Karpas-422 (cell line): ENCODE data around the gene PEX16. TPM values are rescaled to one million over a fixed set of nuclear protein-coding genes. Genes with fewer than 3 reads are reported as not detected.
A peak's percentile ranks its signal among the peaks of the same experiment; 100 is the strongest.

Source experiments
- DNase-seq: peaks from one replicate; pipeline ENCODE4 v3.0.0-alpha.2; 2015
- H2AFZ ChIP-seq: fragments of 200-600 bp; sonication (generic); 2 replicates; pipeline ENCODE4 v1.6.1; 2014; ENCODE audit warnings: antibody characterized with exemption, low read length, mixed read lengths
- H3K27ac ChIP-seq: fragments of 200-600 bp; sonication (generic); 2 replicates; pipeline ENCODE4 v1.5.1; 2014; ENCODE audit warnings: mild to moderate bottlenecking, low read length, moderate library complexity
- H3K27me3 ChIP-seq: fragments of 200-600 bp; sonication (generic); 2 replicates; pipeline ENCODE4 v1.6.1; 2014; ENCODE audit warnings: low read length, mixed read lengths
- H3K36me3 ChIP-seq: fragments of 200-600 bp; sonication (generic); 2 replicates; pipeline ENCODE4 v1.6.1; 2014; ENCODE audit warnings: low read length, mixed read lengths; ENCODE audit not compliant: insufficient read depth
- H3K4me1 ChIP-seq: fragments of 200-600 bp; sonication (generic); 2 replicates; pipeline ENCODE4 v1.6.1; 2014; ENCODE audit warnings: mild to moderate bottlenecking, low read length, mixed read lengths
- H3K4me2 ChIP-seq: fragments of 200-600 bp; sonication (generic); 2 replicates; pipeline ENCODE4 v1.6.1; 2014; ENCODE audit warnings: low read length, low read depth, mild to moderate bottlenecking; ENCODE audit not compliant: poor library complexity, severe bottlenecking
- H3K4me3 ChIP-seq: fragments of 200-600 bp; sonication (generic); 2 replicates; pipeline ENCODE4 v1.5.1; 2014; ENCODE audit warnings: mild to moderate bottlenecking, antibody characterized with exemption, low read length, mixed read lengths
- H3K79me2 ChIP-seq: fragments of 200-600 bp; sonication (generic); 2 replicates; pipeline ENCODE4 v1.6.1; 2014; ENCODE audit warnings: mild to moderate bottlenecking, low read length, mixed read lengths
- H3K9ac ChIP-seq: fragments of 200-600 bp; sonication (generic); 2 replicates; pipeline ENCODE4 v1.6.0; 2014; ENCODE audit warnings: low read length
- H3K9me2 ChIP-seq: fragments of 200-600 bp; sonication (generic), shearing (Covaris generic); replicated peaks from 2 replicates; pipeline ENCODE4 v1.6.0; 2014; ENCODE audit warnings: mild to moderate bottlenecking, low read length, moderate library complexity; ENCODE audit not compliant: insufficient read depth
- H3K9me3 ChIP-seq: fragments of 300-700, 200-600 bp; sonication (generic); 2 replicates; pipeline ENCODE4 v1.6.1; 2014; ENCODE audit warnings: low read length, mixed read lengths
- H4K20me1 ChIP-seq: fragments of 200-600 bp; sonication (generic); 2 replicates; pipeline ENCODE4 v1.6.1; 2014; ENCODE audit warnings: mild to moderate bottlenecking, antibody characterized with exemption, low read length, low read depth; ENCODE audit not compliant: insufficient read depth
- total RNA-seq: library from RNA; depleted of rRNA; stranded (reverse); fragments of >200 nt; shearing (Covaris generic); gene quantifications from 2 replicates; pipeline ENCODE4 v1.2.3, GENCODE V29; 2014; ENCODE audit warnings: low replicate concordance

PEX16 gene
- total RNA-seq, 1 experiment from 2014 or later = 89.3 TPM

- Histone ChIP-seq H3K4me1 (peaks cover 23% of the 10 kb centered on the region), H3K27ac (no peak overlapping the region), H4K20me1 (peaks cover 4% of the 10 kb centered on the region; the same call in 1 of the 2 replicates), H3K9ac (no peak overlapping the region), H3K27me3 (no peaks in the 10 kb centered on the region), H3K79me2 (no peaks in the 10 kb centered on the region), H2AFZ (no peak overlapping the region), H3K36me3 (no peaks in the 10 kb centered on the region), H3K4me2 (no peak overlapping the region), H3K4me3 (no peak overlapping the region), H3K9me3 (no peaks in the 10 kb centered on the region), H3K9me2 (no peaks in the 10 kb centered on the region)
- no peak for DNase-seq
Measured at GRCh38 chr11:45924036-45924915, 6.6 kb upstream of the PEX16 start.

DNA sequence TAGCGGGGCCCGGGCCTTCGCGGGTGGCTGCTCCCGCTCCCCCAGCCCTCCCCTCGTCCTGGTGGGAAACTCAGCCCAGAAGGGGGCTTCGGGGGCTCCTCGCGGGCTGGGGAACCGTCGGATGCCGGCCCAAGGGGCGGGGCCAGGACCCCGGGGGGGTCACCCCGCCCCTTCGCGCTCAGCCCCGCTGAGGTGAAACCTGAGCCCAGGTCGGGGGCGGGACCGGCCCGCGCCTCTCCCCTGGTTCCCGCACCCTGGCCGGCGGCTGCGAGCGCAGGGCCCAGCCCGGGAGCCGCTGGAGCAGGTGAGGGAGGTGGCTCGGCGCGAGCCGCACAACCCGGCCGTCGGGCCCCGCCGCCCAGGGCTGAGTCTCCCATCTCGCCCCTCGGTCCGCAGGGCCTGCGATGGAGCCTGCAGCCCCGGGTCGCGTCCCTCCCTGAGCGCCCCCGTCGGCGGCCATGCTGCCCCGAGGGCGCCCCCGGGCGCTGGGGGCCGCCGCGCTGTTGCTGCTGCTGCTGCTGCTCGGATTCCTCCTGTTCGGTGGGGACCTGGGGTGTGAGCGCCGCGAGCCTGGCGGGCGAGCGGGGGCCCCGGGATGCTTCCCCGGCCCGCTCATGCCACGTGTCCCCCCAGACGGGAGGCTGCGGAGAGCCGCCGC lies 4.9 kb upstream of the PEX16 start, which contains the start of gene LARGE2:
Gene LARGE2 (plus strand): TSS at position 232 of the 658 bp plus-strand sequence. CDS start 227 bp downstream, at position 459.
- Histone ChIP-seq H4K20me1 (no peaks in the 10 kb centered on the region), H3K9me2 (no peaks in the 10 kb centered on the region), H3K4me1 (peaks cover 27% of the 10 kb centered on the region), H2AFZ (no peak within 1 kb of the TSS; the same call in 1 of the 2 replicates), H3K36me3 (no peaks in the 10 kb centered on the region), H3K27me3 (no peaks in the 10 kb centered on the region), H3K4me3 (peak within 1 kb of the TSS; percentile 69), H3K9me3 (no peaks in the 10 kb centered on the region), H3K9ac (peak within 1 kb of the TSS; percentile 70), H3K27ac (no peak within 1 kb of the TSS), H3K4me2 (peak within 1 kb of the TSS; percentile 59), H3K79me2 (no peaks in the 10 kb centered on the region)
- peak; percentile 82 for DNase-seq

GRCh38 chr11:45921561-45922424 lies 4.1 kb upstream of the PEX16 start:
- Histone ChIP-seq H3K79me2 (peaks cover 7% of the 10 kb centered on the region), H4K20me1 (peaks cover 4% of the 10 kb centered on the region; the same call in 1 of the 2 replicates), H3K4me3 (peak overlapping the region; percentile 69), H3K4me2 (peak overlapping the region; percentile 59), H3K27me3 (no peaks in the 10 kb centered on the region), H3K36me3 (no peaks in the 10 kb centered on the region), H3K4me1 (peaks cover 31% of the 10 kb centered on the region), H3K9me3 (no peaks in the 10 kb centered on the region), H2AFZ (no peak overlapping the region), H3K27ac (no peak overlapping the region), H3K9ac (peak overlapping the region; percentile 70; the same call in 1 of the 2 replicates), H3K9me2 (no peaks in the 10 kb centered on the region)
- DNase-seq = no peak

- Histone ChIP-seq H3K4me1 (peaks cover 40% of the 10 kb centered on the region), H3K4me2 (no peak overlapping the region), H2AFZ (no peak overlapping the region)
Measured at GRCh38 chr11:45920531-45921477, 3.1 kb upstream of the PEX16 start.

DNA sequence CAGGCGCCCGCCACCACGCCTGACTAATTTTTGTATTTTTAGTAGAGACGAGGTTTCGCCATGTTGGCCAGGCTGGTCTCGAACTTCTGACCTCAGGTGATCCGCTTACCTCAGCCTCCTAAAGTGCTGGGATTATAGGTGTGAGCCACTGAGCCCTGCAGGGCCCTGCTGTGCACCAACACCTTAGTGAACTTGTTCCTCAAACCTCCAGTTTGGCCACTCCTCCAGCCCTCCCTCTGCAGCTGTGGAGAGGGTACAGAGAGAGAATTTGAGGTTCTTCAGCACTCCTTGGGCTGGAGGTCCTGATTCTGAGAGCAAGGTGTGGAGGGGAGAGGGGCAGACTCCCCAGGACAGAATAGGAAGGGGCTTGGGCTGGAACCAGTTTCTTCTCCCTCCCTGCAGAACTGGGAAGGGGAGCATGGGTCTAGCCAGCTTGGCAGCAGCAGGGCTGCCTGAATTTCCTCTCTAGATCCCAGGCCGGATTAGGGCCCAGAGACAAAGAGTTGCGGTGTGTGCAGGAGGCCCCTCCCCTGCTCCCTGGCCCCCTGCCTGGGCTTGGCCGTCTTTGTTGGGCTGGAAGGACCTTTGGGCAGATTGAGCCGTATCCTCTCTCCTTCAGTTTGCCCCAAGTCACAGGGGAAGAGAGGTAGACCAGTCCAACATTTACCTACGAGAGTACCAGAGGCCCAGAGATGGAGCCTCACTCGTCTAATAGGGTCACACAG lies 2.3 kb upstream of the PEX16 start:
- Histone ChIP-seq H4K20me1 (peaks cover 4% of the 10 kb centered on the region; the same call in 1 of the 2 replicates), H3K4me1 (peaks cover 40% of the 10 kb centered on the region), H3K4me2 (no peak overlapping the region), H3K79me2 (peaks cover 25% of the 10 kb centered on the region), H3K4me3 (no peak overlapping the region), H3K36me3 (no peaks in the 10 kb centered on the region; the same call in 1 of the 2 replicates), H3K9me2 (no peaks in the 10 kb centered on the region), H3K9me3 (no peaks in the 10 kb centered on the region), H2AFZ (no peak overlapping the region), H3K27me3 (no peaks in the 10 kb centered on the region), H3K9ac (no peak overlapping the region), H3K27ac (no peak overlapping the region)
- DNase-seq = no peak

More at GRCh38 chr11:45920531-45921477, 3.1 kb upstream of the PEX16 start:
- Histone ChIP-seq H3K27me3 (no peaks in the 10 kb centered on the region), H4K20me1 (peaks cover 4% of the 10 kb centered on the region; the same call in 1 of the 2 replicates), H3K9ac (no peak overlapping the region), H3K79me2 (peaks cover 17% of the 10 kb centered on the region), H3K9me2 (no peaks in the 10 kb centered on the region), H3K27ac (no peak overlapping the region), H3K4me3 (no peak overlapping the region), H3K9me3 (no peaks in the 10 kb centered on the region), H3K36me3 (no peaks in the 10 kb centered on the region; the same call in 1 of the 2 replicates)
- no peak for DNase-seq

DNA sequence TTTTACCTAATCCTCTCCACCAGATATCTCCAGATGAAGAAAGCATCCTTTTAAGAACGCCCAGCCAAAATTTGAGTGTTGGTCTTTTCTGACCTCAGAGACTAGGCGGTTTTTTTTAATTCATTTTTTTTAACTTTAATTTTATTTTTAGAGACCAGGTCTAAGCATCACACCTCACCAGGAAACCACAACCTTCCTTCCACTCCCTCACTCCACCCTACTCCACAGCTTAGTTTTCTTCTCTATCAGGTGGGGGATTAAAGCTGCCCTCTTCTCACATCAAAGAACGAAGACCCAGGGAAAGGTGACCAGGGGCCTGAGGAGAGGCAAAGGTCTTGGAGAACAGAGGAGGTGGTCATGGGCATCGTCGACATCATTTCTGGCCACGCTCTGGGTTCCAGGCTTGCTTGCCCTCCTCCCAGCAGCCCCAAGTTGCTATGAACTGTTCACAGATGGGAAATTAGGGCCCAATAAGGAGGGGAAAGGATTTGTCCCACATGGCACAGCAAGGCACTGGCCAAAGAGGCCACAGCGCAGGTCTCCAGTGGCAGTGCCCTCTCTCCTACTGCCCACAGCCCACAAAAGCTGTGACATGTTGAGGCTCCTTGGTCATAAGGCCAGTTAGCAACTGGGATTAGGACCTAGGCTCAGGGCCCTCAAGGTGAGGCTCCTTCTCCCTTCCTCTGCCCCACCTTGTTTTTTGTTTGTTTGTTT lies 1.4 kb upstream of the PEX16 start:
- Histone ChIP-seq H3K36me3 (no peaks in the 10 kb centered on the region; the same call in 1 of the 2 replicates), H3K9me3 (no peaks in the 10 kb centered on the region), H3K9me2 (no peaks in the 10 kb centered on the region), H3K4me2 (peak overlapping the region; percentile 94), H3K9ac (peak overlapping the region; percentile 97), H3K4me3 (peak overlapping the region; percentile 95; the same call in 1 of the 2 replicates), H2AFZ (no peak overlapping the region), H4K20me1 (peaks cover 4% of the 10 kb centered on the region; the same call in 1 of the 2 replicates), H3K27ac (peak overlapping the region; percentile 76), H3K4me1 (peaks cover 40% of the 10 kb centered on the region), H3K79me2 (peaks cover 25% of the 10 kb centered on the region), H3K27me3 (no peaks in the 10 kb centered on the region)
- no peak for DNase-seq
